RWPE2 (cell line): Measurements from ENCODE around the gene MED10.

Experiments
- ATAC-seq: fragments of 200-7000 bp; cut with Tn5 transposase; 3 replicates; pipeline ENCODE4 v1.9.1; 2021; ENCODE audit warnings: low read depth
- DNase-seq: peaks from one replicate; pipeline ENCODE4 v3.0.0-alpha.2; 2020; ENCODE audit warnings: low spot score
- H3K27ac ChIP-seq: fragments of 450-650 bp; 2 replicates; pipeline ENCODE4 v1.5.1; 2017; ENCODE audit warnings: mild to moderate bottlenecking; ENCODE audit not compliant: poor library complexity, severe bottlenecking
- H3K27me3 ChIP-seq: fragments of 250-450 bp; sonication (Bioruptor Pico); 2 replicates; pipeline ENCODE4 v1.5.1; 2021; ENCODE audit warnings: mild to moderate bottlenecking, moderate library complexity; ENCODE audit not compliant: insufficient read depth, poor library complexity, severe bottlenecking
- H3K36me3 ChIP-seq: fragments of 250-450 bp; sonication (Bioruptor Pico); 2 replicates; pipeline ENCODE4 v1.5.1; 2020; ENCODE audit warnings: low read depth, mild to moderate bottlenecking, moderate library complexity
- H3K4me1 ChIP-seq: fragments of 250-450 bp; sonication (Bioruptor Pico); 2 replicates; pipeline ENCODE4 v1.5.1; 2021; ENCODE audit warnings: mild to moderate bottlenecking, moderate library complexity; ENCODE audit not compliant: insufficient read depth, poor library complexity, severe bottlenecking
- H3K4me3 ChIP-seq: fragments of 250-450 bp; sonication (Bioruptor Pico); 2 replicates; pipeline ENCODE4 v1.5.1; 2021; ENCODE audit warnings: mild to moderate bottlenecking, moderate library complexity; ENCODE audit not compliant: severe bottlenecking
- H3K9me3 ChIP-seq: fragments of 250-450 bp; sonication (Bioruptor Pico); 2 replicates; pipeline ENCODE4 v1.5.1; 2021; ENCODE audit warnings: mild to moderate bottlenecking, moderate library complexity; ENCODE audit not compliant: severe bottlenecking
- CTCF ChIP-seq: fragments of 450-650 bp; IDR thresholded peaks from one replicate; pipeline ENCODE4 v1.5.1; 2017; ENCODE audit warnings: mild to moderate bottlenecking, moderate library complexity; ENCODE audit not compliant: poor library complexity, severe bottlenecking

MED10 gene

GRCh38 chr5:6396043-6396442 is 17.7 kb upstream of the MED10 start:
- H3K27ac ChIP-seq = no peak overlapping the region
- peaks cover 15% of the 10 kb centered on the region for H3K4me1 ChIP-seq
- H3K4me3 ChIP-seq = no peak overlapping the region
- H3K36me3 ChIP-seq = no peaks in the 10 kb centered on the region
- DNase-seq = no peak
- TF ChIP-seq CTCF = no peak
- no peak for ATAC-seq
- H3K9me3 ChIP-seq = no peaks in the 10 kb centered on the region
- H3K27me3 ChIP-seq = no peaks in the 10 kb centered on the region

DNA sequence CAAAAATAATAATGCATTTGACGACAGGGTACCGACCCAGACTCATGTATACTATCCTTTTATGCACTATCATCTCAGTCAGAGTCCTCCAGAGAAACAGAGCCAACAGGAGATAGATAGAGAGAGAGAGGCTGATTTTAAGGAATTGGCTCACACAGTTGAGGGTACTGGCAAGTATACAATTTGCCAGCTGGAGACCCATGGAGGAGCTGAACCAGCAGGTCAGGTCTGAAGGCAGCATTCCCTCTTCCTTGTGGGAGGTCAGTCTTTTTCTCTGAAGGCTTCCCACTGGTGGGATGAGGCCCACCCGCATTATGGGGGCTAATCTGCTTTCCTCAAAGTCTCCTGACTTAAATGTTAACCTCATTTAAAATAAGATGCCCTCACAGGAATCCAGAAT is 17.3 kb upstream of the MED10 start:
- TF ChIP-seq CTCF = no peak
- peaks cover 11% of the 10 kb centered on the region for H3K4me1 ChIP-seq
- H3K36me3 ChIP-seq = no peaks in the 10 kb centered on the region
- no peaks in the 10 kb centered on the region for H3K9me3 ChIP-seq
- no peak overlapping the region for H3K4me3 ChIP-seq
- no peaks in the 10 kb centered on the region for H3K27me3 ChIP-seq
- H3K27ac ChIP-seq = no peak overlapping the region
- no peak for DNase-seq
- no peak for ATAC-seq

DNA sequence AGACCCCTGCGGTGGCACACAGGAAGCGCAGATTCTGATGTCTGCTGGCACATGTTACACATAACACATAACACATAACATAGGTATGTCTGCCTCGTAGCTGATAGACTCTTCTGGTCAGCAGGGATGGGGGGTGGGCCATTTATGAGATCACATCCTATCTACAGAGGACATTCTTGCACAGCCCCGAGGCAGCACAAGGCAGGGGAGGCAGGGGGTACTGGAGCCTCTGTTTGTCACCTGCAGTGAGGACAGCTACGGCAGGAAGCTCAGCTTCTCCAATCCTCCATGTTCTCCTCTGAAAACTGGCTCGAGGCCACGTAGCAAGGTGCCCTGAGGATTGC is 16.7 kb upstream of the MED10 start:
- Histone ChIP-seq H3K27me3 (no peaks in the 10 kb centered on the region), H3K36me3 (no peaks in the 10 kb centered on the region), H3K27ac (no peak overlapping the region), H3K9me3 (no peaks in the 10 kb centered on the region), H3K4me1 (peaks cover 6% of the 10 kb centered on the region), H3K4me3 (no peak overlapping the region)
- ATAC-seq (no peak), DNase-seq (no peak)
- no peak for TF ChIP-seq CTCF

DNA sequence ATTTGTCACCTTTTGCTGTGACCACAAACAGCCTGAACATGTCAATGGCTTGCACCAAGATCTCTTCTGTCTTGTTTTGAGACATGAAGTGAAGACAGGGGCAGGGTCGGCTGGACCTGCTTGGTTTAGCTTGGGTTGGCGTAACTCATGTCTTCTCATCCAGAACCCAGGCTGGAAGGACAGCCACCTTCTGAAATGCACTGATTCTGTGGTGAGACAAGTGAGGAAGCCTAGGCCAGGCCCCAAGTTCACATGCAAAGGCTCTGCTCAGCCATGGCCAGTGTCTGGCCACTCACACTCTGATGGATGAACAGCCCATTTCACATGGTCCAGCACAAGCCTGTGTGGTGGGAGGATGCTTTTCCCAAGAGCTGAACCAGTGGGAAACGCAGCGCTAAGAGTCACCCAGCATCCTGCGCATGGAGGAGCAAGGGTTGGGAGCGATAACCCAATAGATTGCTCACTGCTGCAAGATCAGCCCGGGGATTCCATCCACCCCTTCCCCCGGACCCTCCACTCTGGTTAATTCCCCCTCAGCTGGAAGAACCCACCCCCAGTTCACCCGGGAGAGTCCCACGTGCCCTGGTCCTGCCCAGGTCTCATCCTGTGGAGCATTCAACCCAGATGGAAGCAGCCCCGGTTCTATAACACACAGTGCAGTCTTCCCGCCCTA is 16.2 kb upstream of the MED10 start:
- no peak overlapping the region for H3K4me3 ChIP-seq
- H3K4me1 ChIP-seq = peaks cover under 1% of the 10 kb centered on the region
- no peaks in the 10 kb centered on the region for H3K27me3 ChIP-seq
- ATAC-seq (no peak), DNase-seq (no peak)
- no peaks in the 10 kb centered on the region for H3K36me3 ChIP-seq
- H3K9me3 ChIP-seq = no peaks in the 10 kb centered on the region
- H3K27ac ChIP-seq = no peak overlapping the region
- TF ChIP-seq CTCF = no peak

DNA sequence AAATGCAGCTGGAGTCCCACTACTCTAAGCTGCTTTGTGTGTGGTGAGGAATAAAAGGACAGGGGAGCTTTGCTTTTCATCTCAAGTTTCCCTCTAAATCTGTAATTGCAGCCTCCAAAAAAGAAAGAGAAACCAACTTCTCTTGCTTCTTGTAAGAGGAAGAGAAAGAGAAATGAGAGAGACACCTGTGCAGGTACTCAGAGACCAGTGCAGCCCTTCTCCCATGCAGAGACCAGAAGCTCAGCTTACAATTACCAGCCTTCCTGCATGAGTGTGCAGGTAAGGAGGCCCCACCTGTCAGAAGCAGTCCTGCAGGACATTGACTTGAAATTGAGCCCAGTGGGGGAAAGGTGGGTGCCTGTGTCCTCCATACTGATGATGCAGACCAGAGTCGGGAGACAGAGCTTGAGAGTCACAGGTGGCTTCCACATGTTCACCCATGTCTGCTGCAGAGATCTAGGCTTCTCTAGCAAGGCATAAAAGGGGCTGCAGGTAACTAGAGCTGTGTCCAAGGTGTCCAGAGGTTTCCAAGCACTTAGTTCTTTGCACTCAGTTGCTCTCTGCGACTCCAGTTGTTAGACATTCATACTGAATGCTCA is 15.3 kb upstream of the MED10 start:
- no peak overlapping the region for H3K27ac ChIP-seq
- no peaks in the 10 kb centered on the region for H3K27me3 ChIP-seq
- H3K9me3 ChIP-seq = no peaks in the 10 kb centered on the region
- H3K4me3 ChIP-seq = no peak overlapping the region
- no peak for DNase-seq
- ATAC-seq = peak; percentile 23; the same call in 1 of the 3 replicates
- no peaks in the 10 kb centered on the region for H3K4me1 ChIP-seq
- H3K36me3 ChIP-seq = no peaks in the 10 kb centered on the region
- TF ChIP-seq CTCF = no peak
